Right forelimb (tissue), 1 donor: ENCODE data around the gene PGM5.
"Not testable (repeated sequence)": the region's sequence is repeated elsewhere in the genome, so short reads cannot be mapped to it uniquely, and the experiment has no call there.

ENCODE experiments used
- DNase-seq: peaks from one replicate; pipeline ENCODE4 v3.0.0-alpha.2; 2018

The PGM5 gene

DNA sequence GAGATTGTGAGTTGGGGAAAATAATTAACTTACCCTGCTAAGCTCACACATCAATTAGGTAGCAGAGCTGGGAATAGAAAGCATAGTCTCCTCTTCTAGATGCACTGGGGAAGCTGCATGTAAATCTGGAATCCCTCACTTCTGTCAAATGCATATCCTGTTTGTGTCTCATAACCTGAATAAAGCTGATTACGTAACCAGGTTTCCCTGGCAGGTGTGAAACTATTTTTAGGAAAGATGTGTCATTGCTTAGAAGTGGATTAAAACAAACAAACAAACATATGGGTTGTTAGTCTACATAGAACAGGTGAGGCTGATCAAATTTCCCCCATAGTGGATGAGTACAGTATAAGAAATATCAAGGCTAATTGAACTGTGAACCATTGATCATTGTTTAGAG lies 27.5 kb downstream of the PGM5 start:
- not testable (repeated sequence) for DNase-seq

- DNase-seq, result not testable (repeated sequence)
These were observed 33.1 kb downstream of the PGM5 start for GRCh38 chr9:68389558-68389957.

- not testable (repeated sequence) for DNase-seq
These were observed 34.3 kb downstream of the PGM5 start for GRCh38 chr9:68390737-68391136.

DNA sequence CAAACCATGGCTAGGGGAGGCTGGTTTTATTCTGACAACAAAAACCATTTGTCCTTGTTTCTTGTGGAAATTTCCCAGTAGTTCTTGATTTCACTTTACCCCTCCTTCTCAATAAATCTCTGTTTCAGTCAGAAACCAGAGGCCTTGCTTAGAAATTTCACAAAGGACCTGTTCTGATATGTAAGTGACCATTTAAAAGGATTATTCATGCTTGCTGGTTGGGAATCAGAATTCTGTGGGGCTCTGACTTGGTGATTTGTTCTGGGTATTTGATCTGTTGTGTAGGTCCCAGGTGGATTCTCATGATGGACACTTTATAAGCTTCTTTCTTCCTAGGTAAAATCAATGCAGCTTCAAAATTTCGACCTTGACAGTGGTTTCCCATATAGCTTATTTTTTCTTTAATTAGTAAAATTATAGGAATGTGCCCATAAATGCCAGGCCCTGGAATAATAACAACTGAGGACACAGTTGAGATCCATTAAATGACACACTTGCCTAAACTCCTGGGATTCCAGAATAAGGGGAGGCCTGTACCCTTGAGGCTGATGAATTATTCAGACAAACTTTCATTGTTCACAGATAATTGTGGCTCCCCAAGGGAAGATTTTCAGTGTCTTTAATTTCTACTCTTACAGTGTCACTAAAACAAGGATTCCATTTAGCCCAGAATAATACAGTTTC lies 40.1 kb downstream of the PGM5 start:
- DNase-seq, result not testable (repeated sequence)

DNA sequence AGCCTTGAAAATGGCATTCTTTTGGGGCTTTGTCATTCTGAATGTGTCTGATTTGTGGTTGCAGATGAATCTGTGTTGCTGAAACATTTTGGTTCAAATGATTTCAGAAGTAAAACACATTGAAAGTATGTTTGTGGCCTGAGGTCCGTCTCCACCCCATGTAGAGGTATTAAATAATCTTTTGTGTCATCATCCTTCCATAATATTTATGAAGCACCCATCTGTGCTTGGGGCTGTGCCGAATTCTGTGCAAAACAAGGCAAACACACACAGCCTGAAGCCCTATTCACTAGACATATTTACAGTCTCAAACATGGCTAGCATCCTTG lies 40.6 kb downstream of the PGM5 start:
- DNase-seq, result not testable (repeated sequence)

DNA sequence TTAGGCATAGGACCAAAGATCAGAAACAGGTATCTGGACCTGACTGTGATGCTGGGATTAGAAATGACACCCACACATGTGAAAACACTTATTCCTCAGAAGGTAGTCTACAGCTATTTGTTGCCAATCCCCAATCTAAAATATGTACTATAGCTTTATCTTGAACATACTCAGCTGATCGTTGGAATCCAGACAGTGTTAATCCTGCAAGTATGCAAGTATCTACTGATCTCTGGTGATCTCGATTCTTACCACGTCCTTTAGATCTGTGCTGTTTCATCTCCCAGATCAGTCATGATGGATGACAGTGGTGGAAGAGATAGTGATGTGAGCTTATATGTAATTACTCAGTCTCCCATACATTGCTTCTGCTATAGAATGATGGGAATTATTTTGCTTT lies 41.4 kb downstream of the PGM5 start:
- DNase-seq, result not testable (repeated sequence)

DNA sequence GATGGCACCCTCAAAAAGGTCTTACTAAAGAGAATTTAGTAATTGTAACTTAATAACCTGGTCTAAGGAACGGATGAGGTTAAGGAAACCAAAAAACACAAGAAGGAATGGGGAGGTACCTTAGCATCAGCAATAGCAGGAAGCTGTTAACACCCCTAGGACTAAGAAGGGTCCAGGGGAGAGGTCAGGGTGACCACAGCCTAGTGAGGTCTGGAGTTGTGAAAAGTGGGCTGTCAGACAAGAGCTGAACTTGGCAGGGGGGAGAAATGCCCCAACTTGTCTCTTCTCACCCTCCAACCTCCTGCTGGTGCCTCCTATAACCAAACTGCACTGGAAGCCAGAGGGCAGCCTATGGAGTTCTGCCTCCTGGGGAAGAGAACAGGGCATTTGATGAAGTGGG lies 41.9 kb downstream of the PGM5 start:
- DNase-seq, result not testable (repeated sequence)

DNA sequence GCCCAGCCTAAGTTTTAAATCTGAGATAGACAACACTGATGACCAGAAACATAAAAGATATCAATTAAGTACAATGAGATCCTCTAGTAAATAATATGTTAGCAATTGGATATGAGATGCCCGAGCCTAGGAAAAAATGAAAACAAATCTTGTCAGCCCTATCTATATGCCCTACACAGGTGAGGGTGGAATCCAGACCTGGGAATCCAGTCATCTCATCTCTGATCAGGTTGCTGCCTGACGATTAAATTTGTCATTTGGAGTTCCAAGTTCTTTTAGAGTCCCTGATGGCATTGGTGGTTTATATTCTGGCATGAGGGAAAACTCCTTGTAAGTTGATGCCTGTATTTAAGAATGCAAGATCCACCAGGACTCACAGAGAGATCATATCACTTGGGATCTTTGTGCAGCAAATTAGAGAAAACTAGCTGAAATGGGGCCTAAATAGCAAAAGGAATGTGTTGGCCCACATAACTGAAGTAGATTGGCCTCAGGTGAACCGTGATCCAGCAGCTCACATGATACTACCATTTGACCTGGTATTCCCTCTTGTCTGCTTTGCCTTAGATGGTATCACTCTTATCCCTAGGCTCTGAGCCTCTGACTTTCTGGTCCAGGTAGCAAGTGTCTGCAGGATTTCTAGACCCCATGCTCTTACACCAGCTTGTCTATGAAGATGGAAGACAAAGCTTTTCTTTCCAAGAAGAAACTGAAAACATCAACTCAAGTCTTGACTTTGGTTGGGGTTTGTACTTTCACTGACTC lies 48.2 kb downstream of the PGM5 start:
- not testable (repeated sequence) for DNase-seq

DNA sequence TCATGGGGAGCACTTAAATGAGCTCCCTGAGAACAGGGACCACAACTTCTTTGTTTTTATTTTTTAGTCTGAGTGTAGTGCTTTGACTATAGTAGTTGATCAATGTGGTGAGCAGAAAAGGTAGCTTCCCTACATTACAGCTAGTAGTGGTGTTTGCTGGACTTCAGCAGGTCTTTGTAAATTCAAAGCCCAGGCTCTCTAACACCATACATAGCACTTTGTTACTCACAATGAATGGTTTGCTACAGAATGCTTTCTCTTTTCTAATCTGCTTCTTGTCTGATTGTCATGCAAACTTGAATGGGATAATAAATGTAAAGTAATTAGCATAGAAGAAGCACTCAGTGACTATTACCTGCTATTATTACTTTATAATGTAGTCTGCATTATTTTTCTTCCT lies 55.5 kb downstream of the PGM5 start:
- DNase-seq, result not testable (repeated sequence)

GRCh38 chr9:68412754-68413153 lies 56.3 kb downstream of the PGM5 start:
- DNase-seq, result not testable (repeated sequence)

DNA sequence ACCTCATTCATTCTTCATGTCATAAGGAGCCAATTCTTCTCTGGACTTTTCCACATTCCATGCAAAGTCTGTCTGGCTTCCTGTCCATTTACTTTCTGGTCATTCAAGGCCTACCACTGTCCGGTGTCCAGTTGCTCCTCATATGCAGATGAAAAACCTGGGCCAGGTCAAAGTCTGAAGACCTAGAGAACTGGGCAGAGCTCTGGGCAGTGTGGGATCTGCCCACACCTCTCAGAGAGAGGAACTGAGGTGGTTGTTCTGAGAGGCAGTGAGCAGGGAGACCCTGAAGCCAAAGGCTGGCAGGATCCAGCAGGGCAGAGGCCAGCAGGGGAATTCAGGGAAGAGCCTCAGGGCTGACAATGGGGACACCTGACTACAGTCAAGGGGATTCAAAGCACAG lies 58.7 kb downstream of the PGM5 start:
- DNase-seq, result not testable (repeated sequence)

GRCh38 chr9:68416936-68417564 lies 60.6 kb downstream of the PGM5 start:
- DNase-seq, result no peak

DNA sequence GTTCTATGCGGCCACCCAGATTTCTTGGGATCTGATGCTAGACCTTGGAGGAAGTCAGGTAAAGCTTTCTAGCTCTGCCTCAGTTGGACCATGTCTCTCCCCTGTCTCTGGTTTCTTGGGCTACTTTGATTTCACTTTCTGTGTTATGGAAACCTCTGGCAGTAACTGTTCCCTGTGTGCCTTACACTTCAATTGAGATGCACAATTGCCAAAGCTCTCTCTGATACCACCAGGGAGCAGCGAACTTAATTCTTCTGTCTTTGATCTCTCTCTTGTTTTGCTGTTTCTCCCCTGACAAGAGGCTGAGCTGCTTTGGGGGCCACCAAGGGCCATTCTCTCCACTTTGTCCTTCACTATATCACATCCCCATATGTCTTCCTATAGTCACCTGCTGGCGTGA lies 61.4 kb downstream of the PGM5 start:
- DNase-seq, result no peak

- no peak for DNase-seq
These were observed 61.9 kb downstream of the PGM5 start for GRCh38 chr9:68418259-68418845.

DNA sequence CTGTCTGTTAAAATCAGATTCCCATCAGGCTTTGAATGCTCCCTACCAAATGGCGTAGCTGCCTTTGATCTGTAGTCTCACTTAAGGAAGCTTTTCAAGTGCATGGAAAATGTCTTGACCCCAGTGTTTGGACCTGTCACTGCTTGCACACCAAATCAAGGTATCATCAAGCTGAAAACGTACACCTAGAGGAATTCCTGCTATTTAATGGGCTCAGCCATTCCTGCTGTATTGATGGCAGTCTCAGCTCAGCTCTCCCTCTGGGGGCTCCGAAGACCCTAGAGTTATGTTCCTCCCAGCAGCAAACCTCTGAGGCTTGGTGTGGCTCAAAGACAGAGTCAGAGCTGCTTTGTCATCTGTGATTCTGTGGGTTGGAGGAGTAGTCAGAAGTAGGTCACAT lies 63.5 kb downstream of the PGM5 start:
- DNase-seq, result no peak

- no peak for DNase-seq
These were observed 70.3 kb downstream of the PGM5 start for GRCh38 chr9:68426755-68427154.

DNA sequence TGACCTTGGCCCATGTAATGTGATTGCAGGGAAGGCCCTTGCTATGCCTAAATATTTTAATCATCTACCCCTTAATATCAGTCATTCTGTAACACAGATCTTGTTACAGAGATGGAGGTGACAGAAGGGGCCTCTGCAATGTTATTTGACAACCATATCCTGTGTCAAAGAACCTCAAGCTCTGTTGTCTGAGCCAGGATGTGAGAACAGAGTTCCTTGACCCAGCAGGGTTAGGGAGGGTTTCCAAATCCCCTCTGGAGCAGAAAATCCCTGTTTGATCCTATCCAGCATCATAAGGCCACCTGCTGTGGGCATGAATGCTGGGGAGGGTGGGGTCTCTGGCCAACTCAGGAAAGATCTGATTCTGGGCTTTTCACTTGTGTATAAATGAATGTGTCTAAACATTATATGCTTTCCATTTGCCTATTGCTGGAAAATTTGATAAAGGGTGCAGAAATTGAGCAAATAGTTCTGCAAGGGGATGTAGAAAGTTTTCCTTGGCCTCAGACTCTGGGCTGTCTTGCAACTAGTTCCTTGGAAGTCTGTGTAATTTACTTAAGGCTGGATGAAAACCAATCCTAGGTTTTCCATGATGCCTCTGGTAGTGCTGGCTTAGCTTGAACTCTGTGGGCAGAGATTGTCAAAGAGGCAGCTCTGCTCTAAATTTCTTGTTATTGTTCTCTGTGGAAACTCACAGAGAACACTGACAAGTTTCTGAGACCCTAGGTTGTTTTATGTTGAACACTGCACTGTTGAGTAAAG lies 71.0 kb downstream of the PGM5 start:
- no peak for DNase-seq

- no peak for DNase-seq
These were observed 72.1 kb downstream of the PGM5 start for GRCh38 chr9:68428481-68428880.

- no peak for DNase-seq
These were observed 73.2 kb downstream of the PGM5 start for GRCh38 chr9:68429631-68430030.

GRCh38 chr9:68431307-68431706 lies 74.9 kb downstream of the PGM5 start:
- DNase-seq, result no peak

DNA sequence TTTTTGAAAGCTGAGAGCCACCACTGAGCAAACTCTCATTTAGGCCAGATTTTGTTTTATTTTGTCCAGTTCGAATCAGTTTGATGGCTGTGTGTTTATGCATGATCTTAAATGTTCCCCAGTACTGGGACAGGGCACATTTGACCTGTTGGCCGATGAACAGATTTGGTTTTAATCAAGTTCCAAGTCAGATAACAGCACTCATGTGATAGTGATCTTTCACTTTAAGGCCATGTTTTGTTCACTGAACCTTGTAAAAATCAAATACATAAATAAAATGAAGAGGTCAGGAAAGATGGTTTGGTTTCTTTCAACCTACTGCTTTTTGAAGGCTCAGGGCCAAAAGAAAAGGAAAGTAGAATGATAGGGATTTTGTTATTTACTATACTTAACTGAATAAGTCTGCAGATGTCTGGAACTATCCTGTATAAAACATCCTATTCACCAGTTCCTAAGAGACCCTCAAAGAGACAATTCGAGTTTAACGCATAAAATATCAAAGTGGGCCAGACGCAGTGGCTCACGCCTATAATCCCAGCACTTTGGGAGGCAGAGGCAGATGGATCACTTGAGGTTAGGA lies 77.2 kb downstream of the PGM5 start:
- DNase-seq, result no peak

GRCh38 chr9:68437785-68438184 lies 81.4 kb downstream of the PGM5 start:
- DNase-seq, result no peak

GRCh38 chr9:68443624-68444023 lies 87.2 kb downstream of the PGM5 start:
- DNase-seq, result no peak
